AG04449 (cell line): ENCODE measurements around the gene LRRC71.

Experiments used
- CTCF ChIA-PET: fragments of 350-600 bp; formaldehyde crosslinking; extraction: SDS; loops from one replicate; lab custom pipeline; 2021; ENCODE audit warnings: antibody characterized with exemption; lab: Yijun Ruan, JAX
- POLR2A ChIA-PET: fragments of 400-600, 350-600 bp; formaldehyde crosslinking; extraction: SDS; loops from one replicate; lab custom pipeline; 2020; ENCODE audit warnings: antibody characterized with exemption, inconsistent platforms; lab: Yijun Ruan, JAX
- DNase-seq: peaks from one replicate; pipeline ENCODE4 v3.0.0-alpha.2; 2010; ENCODE audit warnings: low read depth, low spot score
- H3K4me3 ChIP-seq: 2 replicates; pipeline ENCODE4 v1.5.1; 2011; ENCODE audit warnings: low read depth, mild to moderate bottlenecking, control low read depth, low read length
- CTCF ChIP-seq: IDR thresholded peaks from one replicate; pipeline ENCODE4 v1.5.1; 2011; ENCODE audit warnings: mild to moderate bottlenecking, moderate library complexity, low read length, control low read depth, inconsistent platforms; ENCODE audit not compliant: insufficient read depth; ENCODE audit errors: missing control alignments

LRRC71 gene

GRCh38 chr1:156931211-156931952 lies 10.9 kb downstream of the LRRC71 start:
- CTCF ChIA-PET = interaction anchor here (1.0 to 4.5 kb wide), 8 partner anchors 8 to 242 kb away, joined by 3 to 45 read pairs (median 6); partner anchors contain the start of gene LRRC71
- POLR2A ChIA-PET = no interaction called here
- TF ChIP-seq CTCF = no peak

GRCh38 chr1:156931974-156932710 lies 11.7 kb downstream of the LRRC71 start:
- ChIA-PET CTCF (interaction anchor here (1.0 to 4.5 kb wide), 8 partner anchors 9 to 243 kb away, joined by 3 to 45 read pairs (median 6); partner anchors contain the start of gene LRRC71), POLR2A (interaction anchor here (0.7 kb wide), 1 partner anchor 270 kb away, joined by 4 read pairs; no protein-coding TSS in a partner anchor)
- H3K4me3 ChIP-seq = no peak overlapping the region
- no peak for DNase-seq
- no peak for TF ChIP-seq CTCF

More at GRCh38 chr1:156931211-156931952, 10.9 kb downstream of the LRRC71 start:
- DNase-seq = no peak
- H3K4me3 ChIP-seq = no peak overlapping the region

- no peak overlapping the region for H3K4me3 ChIP-seq
- ChIA-PET CTCF (interaction anchor here (0.9 to 4.5 kb wide), 6 partner anchors 10 to 207 kb away, joined by 3 to 45 read pairs (median 6); partner anchors contain the start of gene NTRK1), POLR2A (no interaction called here)
- no peak for DNase-seq
- no peak for TF ChIP-seq CTCF
Observed at GRCh38 chr1:156933136-156933535, 12.7 kb downstream of the LRRC71 start.

GRCh38 chr1:156935505-156936128 lies 15.2 kb downstream of the LRRC71 start:
- H3K4me3 ChIP-seq = no peak overlapping the region
- ChIA-PET CTCF (interaction anchor here (1.1 to 4.5 kb wide), 3 partner anchors 8 to 45 kb away, joined by 3 to 45 read pairs (median 13); no protein-coding TSS in a partner anchor), POLR2A (no interaction called here)
- DNase-seq = no peak
- no peak for TF ChIP-seq CTCF

GRCh38 chr1:156936191-156936590 lies 15.8 kb downstream of the LRRC71 start:
- ChIA-PET CTCF (interaction anchor here (0.6 to 2.6 kb wide), 6 partner anchors 8 to 309 kb away, joined by 4 to 13 read pairs (median 6); no protein-coding TSS in a partner anchor), POLR2A (no interaction called here)
- no peak for TF ChIP-seq CTCF
- no peak for DNase-seq
- no peak overlapping the region for H3K4me3 ChIP-seq
